Measurements from ENCODE around the gene KRT80. TPM values are rescaled to one million over a fixed set of nuclear protein-coding genes. Genes with fewer than 3 reads are reported as not detected.

KRT80 gene
- total RNA-seq, 1 experiment from 2014 or later, result 51.5 TPM

- Histone ChIP-seq H3K27me3 (ENCODE audit: control insufficient read depth, insufficient read depth, low read length) (no peaks in the 10 kb centered on the region), H3K27ac (ENCODE audit: low read length) (peak overlapping the region; percentile 95), H3K36me3 (ENCODE audit: control insufficient read depth, insufficient read depth, low read length) (no peaks in the 10 kb centered on the region), H3K9me3 (ENCODE audit: control insufficient read depth, insufficient read depth, low read depth, low read length) (no peaks in the 10 kb centered on the region), H3K4me1 (ENCODE audit: control insufficient read depth, insufficient read depth, low read length) (peaks cover 75% of the 10 kb centered on the region), H3K4me3 (ENCODE audit: low read depth in 2 of 2, low read length in 2 of 2) (no peak overlapping the region)
- ChIA-PET POLR2A (interaction anchor here (0.6 kb wide), 1 partner anchor 848 kb away, joined by 4 read pairs; no protein-coding TSS in a partner anchor), CTCF (no interaction called here)
- in situ Hi-C loops (cut with HindIII; ENCODE audit: low pct_unique_long_range_greater_than_20kb, low sequenced_read_pairs), result no loop called here
- DNase-seq (ENCODE audit: low read depth, low spot score) (no peak), ATAC-seq (no peak)
- no TSS peak for BruUV-seq (replicated peaks)
- intact Hi-C loops (cut with micrococcal nuclease; ENCODE audit: unreplicated experiment), result no loop called here
- TF ChIP-seq TCF7L2 (IDR thresholded peaks at IDR 0.05; ENCODE audit: low read depth, low read length) (no peak), SIN3A (IDR thresholded peaks at IDR 0.05; ENCODE audit: borderline replicate concordance, insufficient read depth, low read depth, low read length) (no peak)
These were observed 2.2 kb upstream of the KRT80 start for GRCh38 chr12:52193991-52194390.

- BruUV-seq (replicated peaks), result no TSS peak
- peak overlapping the region; percentile 95 for H3K27ac ChIP-seq (ENCODE audit: low read length)
- no peak for DNase-seq (ENCODE audit: low read depth, low spot score)
- ATAC-seq, result no peak
- intact Hi-C loops (cut with micrococcal nuclease; ENCODE audit: unreplicated experiment), result no loop called here
- in situ Hi-C loops (cut with HindIII; ENCODE audit: low pct_unique_long_range_greater_than_20kb, low sequenced_read_pairs), result no loop called here
- no peaks in the 10 kb centered on the region for H3K9me3 ChIP-seq (ENCODE audit: control insufficient read depth, insufficient read depth, low read depth, low read length)
- ChIA-PET CTCF (no interaction called here), POLR2A (no interaction called here)
- peaks cover 76% of the 10 kb centered on the region for H3K4me1 ChIP-seq (ENCODE audit: control insufficient read depth, insufficient read depth, low read length)
- TF ChIP-seq CTCF (IDR thresholded peaks at IDR 0.05) (no peak), TCF7L2 (IDR thresholded peaks at IDR 0.05; ENCODE audit: low read depth, low read length) (no peak), REST (IDR thresholded peaks at IDR 0.05; ENCODE audit: insufficient read depth in 1 of 2, low read depth in 2 of 2, low read length in 1 of 2) (no peak), POLR2AphosphoS5 (IDR thresholded peaks at IDR 0.05; ENCODE audit: low read depth, low read length) (no peak), SIN3A (IDR thresholded peaks at IDR 0.05; ENCODE audit: borderline replicate concordance, insufficient read depth, low read depth, low read length) (no peak)
- no peaks in the 10 kb centered on the region for H3K36me3 ChIP-seq (ENCODE audit: control insufficient read depth, insufficient read depth, low read length)
- no peaks in the 10 kb centered on the region for H3K27me3 ChIP-seq (ENCODE audit: control insufficient read depth, insufficient read depth, low read length)
- no peak overlapping the region for H3K4me3 ChIP-seq (ENCODE audit: low read depth in 2 of 2, low read length in 2 of 2)
These were observed 1.7 kb upstream of the KRT80 start for GRCh38 chr12:52193532-52193931.

- no TSS peak for BruUV-seq (replicated peaks)
- H3K4me3 ChIP-seq (ENCODE audit: low read depth in 2 of 2, low read length in 2 of 2), result peak overlapping the region; percentile 30 to 67
- ATAC-seq, result peak; percentile 46
- DNase-seq (ENCODE audit: low read depth, low spot score), result no peak
- ChIA-PET POLR2A (no interaction called here), CTCF (interaction anchor here (0.6 to 1.1 kb wide), 2 partner anchors 21 to 135 kb away, joined by 3 to 5 read pairs; no protein-coding TSS in a partner anchor)
- TF ChIP-seq TCF7L2 (IDR thresholded peaks at IDR 0.05; ENCODE audit: low read depth, low read length) (no peak), CTCF (IDR thresholded peaks at IDR 0.05) (no peak), POLR2AphosphoS5 (IDR thresholded peaks at IDR 0.05; ENCODE audit: low read depth, low read length) (no peak), REST (IDR thresholded peaks at IDR 0.05; ENCODE audit: insufficient read depth in 1 of 2, low read depth in 2 of 2, low read length in 1 of 2) (no peak)
- peaks cover 91% of the 10 kb centered on the region for H3K4me1 ChIP-seq (ENCODE audit: control insufficient read depth, insufficient read depth, low read length)
- H3K27me3 ChIP-seq (ENCODE audit: control insufficient read depth, insufficient read depth, low read length), result no peaks in the 10 kb centered on the region
- no peaks in the 10 kb centered on the region for H3K9me3 ChIP-seq (ENCODE audit: control insufficient read depth, insufficient read depth, low read depth, low read length)
- in situ Hi-C loops (cut with HindIII; ENCODE audit: low pct_unique_long_range_greater_than_20kb, low sequenced_read_pairs) (no loop called here), intact Hi-C loops (cut with micrococcal nuclease; ENCODE audit: unreplicated experiment) (no loop called here)
- peak overlapping the region; percentile 95 for H3K27ac ChIP-seq (ENCODE audit: low read length)
- no peaks in the 10 kb centered on the region for H3K36me3 ChIP-seq (ENCODE audit: control insufficient read depth, insufficient read depth, low read length)
These were observed 719 bp downstream of the KRT80 start for GRCh38 chr12:52190860-52191729.

All from Panc1 (cell line).